Epithelial cell of esophagus (primary cell): Measurements from ENCODE around the gene CXCL5.

ENCODE experiments used
- DNase-seq: peaks from one replicate; pipeline ENCODE4 v3.0.0; 2010; ENCODE audit warnings: low read depth
- H3K4me3 ChIP-seq: 2 replicates; pipeline ENCODE4 v1.5.1; 2011; ENCODE audit warnings: mild to moderate bottlenecking, low read length, control low read depth
- CTCF ChIP-seq: IDR thresholded peaks from 2 replicates; pipeline ENCODE4 v1.5.1; 2011; ENCODE audit warnings: low read depth, mild to moderate bottlenecking, low read length, control low read depth, inconsistent platforms; ENCODE audit not compliant: insufficient read depth; ENCODE audit errors: missing control alignments

The CXCL5 gene

GRCh38 chr4:74006009-74006476, 7.6 kb upstream of the CXCL5 start:
- no peak for TF ChIP-seq CTCF
- no peak overlapping the region for H3K4me3 ChIP-seq

GRCh38 chr4:74005528-74005927, 7.1 kb upstream of the CXCL5 start:
- H3K4me3 ChIP-seq = no peak overlapping the region
- peak; percentile 74 for DNase-seq
- TF ChIP-seq CTCF = no peak

More at GRCh38 chr4:74006009-74006476, 7.6 kb upstream of the CXCL5 start:
- peak; percentile 33 for DNase-seq

GRCh38 chr4:74004668-74005067, 6.2 kb upstream of the CXCL5 start:
- DNase-seq = no peak
- no peak overlapping the region for H3K4me3 ChIP-seq
- no peak for TF ChIP-seq CTCF

GRCh38 chr4:74000301-74000700, 1.8 kb upstream of the CXCL5 start:
- H3K4me3 ChIP-seq = no peak overlapping the region

GRCh38 chr4:73992050-73992449, 6.4 kb downstream of the CXCL5 start:
- no peak overlapping the region for H3K4me3 ChIP-seq
- no peak for DNase-seq
- TF ChIP-seq CTCF = no peak

More at GRCh38 chr4:74000301-74000700, 1.8 kb upstream of the CXCL5 start:
- no peak for DNase-seq
- TF ChIP-seq CTCF = no peak

- no peak overlapping the region for H3K4me3 ChIP-seq
- no peak for DNase-seq
- TF ChIP-seq CTCF = no peak
These were observed 6.8 kb downstream of the CXCL5 start for GRCh38 chr4:73991742-73992000.

- no peak overlapping the region for H3K4me3 ChIP-seq
- TF ChIP-seq CTCF = no peak
- no peak for DNase-seq
These were observed 7.3 kb downstream of the CXCL5 start for GRCh38 chr4:73990988-73991741.
